IMR-90 (cell line): ENCODE data around the gene MCF2L. TPM values are rescaled to one million over a fixed set of nuclear protein-coding genes. Genes with fewer than 3 reads are reported as not detected.

Source experiments
- ATAC-seq: fragments of 200-7000 bp; cut with Tn5 transposase; 2 replicates; pipeline ENCODE4 v1.9.1; 2020; ENCODE audit warnings: low read depth, mild to moderate bottlenecking, moderate library complexity
- BruUV-seq: library from RNA; stranded (reverse); fragments of 400-500 nt; replicated peaks from 2 replicates; lab custom pipeline; 2021; lab: Mats Ljungman, UMichigan
- CTCF ChIA-PET: fragments of 300-600 bp; formaldehyde crosslinking; extraction: SDS; loops from one replicate; lab custom pipeline; 2021; ENCODE audit warnings: antibody characterized with exemption; lab: Yijun Ruan, JAX
- POLR2A ChIA-PET: fragments of 300-600 bp; sonication (Branson Sonifier 250); formaldehyde crosslinking; loops from one replicate; lab custom pipeline; 2022; ENCODE audit warnings: antibody characterized with exemption; ENCODE audit not compliant: unreplicated experiment; lab: Charles Lee
- DNase-seq: peaks from one replicate; pipeline ENCODE4 v3.0.0; 2013
- H2AFZ ChIP-seq: replicated peaks from 2 replicates; pipeline ENCODE3; 2013; ENCODE audit warnings: low read length, mild to moderate bottlenecking; ENCODE audit not compliant: poor library complexity
- H2AK5ac ChIP-seq: 2 replicates; pipeline ENCODE4 v1.6.1; 2013; ENCODE audit warnings: low read depth, low read length, inconsistent platforms
- H2AK9ac ChIP-seq: replicated peaks from 2 replicates; pipeline ENCODE3; 2013; ENCODE audit warnings: mild to moderate bottlenecking, low read depth, low read length, moderate library complexity; ENCODE audit not compliant: poor library complexity
- H2BK120ac ChIP-seq: 2 replicates; pipeline ENCODE4 v1.6.1; 2013; ENCODE audit warnings: low read depth, low read length, inconsistent platforms
- H2BK15ac ChIP-seq: 3 replicates; pipeline ENCODE4 v1.6.1; 2013; ENCODE audit warnings: low read depth, low read length, inconsistent platforms
- H2BK20ac ChIP-seq: 2 replicates; pipeline ENCODE4 v1.6.1; 2013; ENCODE audit warnings: low read depth, mild to moderate bottlenecking, inconsistent platforms, low read length, moderate library complexity
- H2BK5ac ChIP-seq: 2 replicates; pipeline ENCODE4 v1.6.1; 2013; ENCODE audit warnings: mild to moderate bottlenecking, low read depth, low read length, inconsistent platforms; ENCODE audit not compliant: poor library complexity, severe bottlenecking
- H3K14ac ChIP-seq: replicated peaks from 2 replicates; pipeline ENCODE4 v1.6.1; 2013; ENCODE audit warnings: low read depth, low read length, inconsistent platforms
- H3K18ac ChIP-seq: 2 replicates; pipeline ENCODE4 v1.6.1; 2013; ENCODE audit warnings: low read depth, low read length, control low read depth
- H3K23ac ChIP-seq: 2 replicates; pipeline ENCODE4 v1.6.1; 2013; ENCODE audit warnings: low read depth, low read length, inconsistent platforms
- H3K27ac ChIP-seq: 2 replicates; pipeline ENCODE4 v1.5.1; 2013; ENCODE audit warnings: mild to moderate bottlenecking, control low read depth, low read length; ENCODE audit not compliant: insufficient read depth
- H3K27me3 ChIP-seq: 2 replicates; pipeline ENCODE4 v1.6.1; 2013; ENCODE audit warnings: low read length; ENCODE audit not compliant: control insufficient read depth, insufficient read depth
- H3K36me3 ChIP-seq: 2 replicates; pipeline ENCODE4 v1.6.1; 2013; ENCODE audit warnings: low read length, mixed read lengths; ENCODE audit not compliant: control insufficient read depth, insufficient read depth
- H3K4ac ChIP-seq: 2 replicates; pipeline ENCODE4 v1.6.1; 2013; ENCODE audit warnings: low read depth, low read length, inconsistent platforms
- H3K4me1 ChIP-seq: 2 replicates; pipeline ENCODE4 v1.6.1; 2013; ENCODE audit warnings: low read length, mixed read lengths; ENCODE audit not compliant: control insufficient read depth, insufficient read depth
- H3K4me2 ChIP-seq: 2 replicates; pipeline ENCODE4 v1.6.1; 2013; ENCODE audit warnings: low read depth, mild to moderate bottlenecking, control low read depth, low read length, moderate library complexity
- H3K4me3 ChIP-seq: 2 replicates; pipeline ENCODE4 v1.5.1; 2013; ENCODE audit warnings: low read depth, mild to moderate bottlenecking, control low read depth, low read length, moderate library complexity; ENCODE audit not compliant: insufficient read depth
- H3K56ac ChIP-seq: 2 replicates; pipeline ENCODE4 v1.6.1; 2013; ENCODE audit warnings: low read length, inconsistent platforms; ENCODE audit not compliant: insufficient read depth; ENCODE audit errors: extremely low read depth
- H3K79me1 ChIP-seq, 2 experiments: 2 replicates each; pipeline ENCODE4 v1.6.1; 2013; ENCODE audit warnings: low read length in 2 of 2, inconsistent platforms in 1 of 2, low read depth in 1 of 2
- H3K9ac ChIP-seq: 2 replicates; pipeline ENCODE4 v1.6.1; 2013; ENCODE audit warnings: low read depth, low read length, control low read depth
- H3K9me1 ChIP-seq: 2 replicates; pipeline ENCODE4 v1.6.1; 2013; ENCODE audit warnings: low read length, inconsistent platforms; ENCODE audit not compliant: insufficient read depth
- H3K9me3 ChIP-seq: 2 replicates; pipeline ENCODE4 v1.6.1; 2013; ENCODE audit warnings: low read length; ENCODE audit not compliant: control insufficient read depth, insufficient read depth
- H4K20me1 ChIP-seq: 2 replicates; pipeline ENCODE4 v1.6.1; 2013; ENCODE audit warnings: low read length, inconsistent platforms; ENCODE audit not compliant: insufficient read depth
- H4K5ac ChIP-seq: 2 replicates; pipeline ENCODE4 v1.6.1; 2013; ENCODE audit warnings: mild to moderate bottlenecking, low read depth, low read length, control low read depth
- H4K8ac ChIP-seq, 2 experiments: 2 replicates each; pipeline ENCODE4 v1.6.1; 2013; ENCODE audit warnings: low read depth in 2 of 2, low read length in 2 of 2, control low read depth in 1 of 2, inconsistent platforms in 1 of 2
- H4K91ac ChIP-seq: 2 replicates; pipeline ENCODE4 v1.6.1; 2013; ENCODE audit warnings: low read depth, low read length, inconsistent platforms; ENCODE audit not compliant: insufficient read depth
- CHD1 ChIP-seq: IDR thresholded peaks from 2 replicates; pipeline ENCODE4 v1.6.1; 2012; ENCODE audit warnings: low read depth, low read length, improper control_type of control experiment
- FOS ChIP-seq: fragments of 150-350 bp; IDR thresholded peaks from 2 replicates; pipeline ENCODE4 v1.6.1; 2016; ENCODE audit warnings: low read depth, low read length
- MAFK ChIP-seq: IDR thresholded peaks from 2 replicates; pipeline ENCODE4 v1.6.1; 2012; ENCODE audit warnings: low read depth, low read length, improper control_type of control experiment
- MAZ ChIP-seq: IDR thresholded peaks from 2 replicates; pipeline ENCODE4 v1.6.1; 2012; ENCODE audit warnings: low read depth, mild to moderate bottlenecking, low read length, improper control_type of control experiment, moderate library complexity, borderline replicate concordance
- MXI1 ChIP-seq: IDR thresholded peaks from 2 replicates; pipeline ENCODE4 v1.6.1; 2012; ENCODE audit warnings: low read depth, mild to moderate bottlenecking, low read length, moderate library complexity, borderline replicate concordance
- RFX5 ChIP-seq: IDR thresholded peaks from 2 replicates; pipeline ENCODE4 v1.8.0; 2012; ENCODE audit warnings: low read depth, mild to moderate bottlenecking, low read length, moderate library complexity
- WGBS, 2 experiments: methylation state at CpG; one replicate each; pipeline versions ENCODE4 v1.1.5 to v1.1.7; 2013; ENCODE audit warnings: missing lambda C conversion rate in 2 of 2; ENCODE audit not compliant: insufficient read length in 1 of 2; ENCODE audit errors: extremely low coverage in 2 of 2; 5-methylcytosine and 5-hydroxymethylcytosine counted together
- dilution Hi-C: fragments of 300-500 bp; cut with HindIII; formaldehyde crosslinking; loops from one replicate; pipeline ENCODE4 v1.14.3; 2018; ENCODE audit warnings: low sequenced_read_pairs; ENCODE audit not compliant: unreplicated experiment
- in situ Hi-C: fragments of 300-500 bp; cut with MboI; formaldehyde crosslinking; loops from 3 replicates; pipeline ENCODE4 v1.14.3; 2019; ENCODE audit warnings: low sequenced_read_pairs, inconsistent platforms, mixed read lengths
- intact Hi-C: fragments of 100-400 bp; cut with micrococcal nuclease; formaldehyde crosslinking; loops from 2 replicates; pipeline ENCODE4 v1.10.0; 2022
- polyA plus RNA-seq, 3 experiments: library from polyadenylated mRNA; depleted of rRNA; stranded (reverse); fragments of >200 nt; gene quantifications; 2 replicates each; pipeline ENCODE4 v1.2.3, GENCODE V29; 2012; ENCODE audit warnings: low replicate concordance in 1 of 3
- total RNA-seq: library from RNA; depleted of rRNA; stranded (reverse); fragments of >200 nt; gene quantifications from 2 replicates; pipeline ENCODE4 v1.2.3, GENCODE V29; 2012
- TF ChIP-seq, protein P1 (sequence below): fragments of 150-350 bp; IDR thresholded peaks from 2 replicates; pipeline ENCODE4 v1.6.1; 2016; ENCODE audit warnings: low read depth, mild to moderate bottlenecking, low read length, moderate library complexity, borderline replicate concordance
- TF ChIP-seq, protein P2 (sequence below): conservative IDR thresholded peaks from 2 replicates; pipeline ENCODE4 v1.5.1; 2012; ENCODE audit warnings: mild to moderate bottlenecking, low read depth, low read length, improper control_type of control experiment

MCF2L gene
- total and polyA plus RNA-seq, 2 of the 4 experiments (the other 2 are of a cell fraction): 0.18 TPM; not detected in 1

DNA sequence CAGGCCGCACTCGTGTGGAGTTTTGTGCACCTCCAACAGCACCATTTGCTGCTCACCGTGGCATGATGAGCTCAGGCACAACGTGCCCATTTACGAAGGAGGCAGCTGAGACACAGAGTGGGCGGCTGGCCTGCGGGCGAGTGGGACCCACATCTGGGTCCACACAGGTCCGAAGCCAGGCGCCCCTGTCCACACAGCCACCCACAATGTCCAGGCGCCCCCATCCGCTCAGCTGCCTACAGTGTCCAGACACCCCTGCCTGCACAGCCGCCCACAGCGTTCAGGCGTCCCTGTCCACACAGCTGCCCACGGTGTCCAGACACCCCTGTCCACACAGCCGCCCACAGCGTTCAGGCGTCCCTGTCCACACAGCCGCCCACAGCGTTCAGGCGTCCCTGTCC is 94.1 kb downstream of the MCF2L start:
- H2AK5ac ChIP-seq: no peak overlapping the region
- ATAC-seq (no peak), DNase-seq (no peak)
- in situ Hi-C loops (no loop called here), intact Hi-C loops (no loop called here), dilution Hi-C loops (no loop called here)
- no peak overlapping the region for H2BK120ac ChIP-seq
- BruUV-seq: no TSS peak
- no peak overlapping the region for H4K91ac ChIP-seq
- no peak overlapping the region for H3K4ac ChIP-seq
- ChIA-PET POLR2A (no interaction called here), CTCF (no interaction called here)
- no peak overlapping the region for H3K14ac ChIP-seq
- no peak overlapping the region for H3K9ac ChIP-seq
- H2BK20ac ChIP-seq: no peak overlapping the region
- H2BK15ac ChIP-seq: no peak overlapping the region
- no peak overlapping the region for H4K5ac ChIP-seq
- TF ChIP-seq, protein P1, sequence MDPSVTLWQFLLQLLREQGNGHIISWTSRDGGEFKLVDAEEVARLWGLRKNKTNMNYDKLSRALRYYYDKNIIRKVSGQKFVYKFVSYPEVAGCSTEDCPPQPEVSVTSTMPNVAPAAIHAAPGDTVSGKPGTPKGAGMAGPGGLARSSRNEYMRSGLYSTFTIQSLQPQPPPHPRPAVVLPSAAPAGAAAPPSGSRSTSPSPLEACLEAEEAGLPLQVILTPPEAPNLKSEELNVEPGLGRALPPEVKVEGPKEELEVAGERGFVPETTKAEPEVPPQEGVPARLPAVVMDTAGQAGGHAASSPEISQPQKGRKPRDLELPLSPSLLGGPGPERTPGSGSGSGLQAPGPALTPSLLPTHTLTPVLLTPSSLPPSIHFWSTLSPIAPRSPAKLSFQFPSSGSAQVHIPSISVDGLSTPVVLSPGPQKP: no peak
- TF ChIP-seq, protein P2, sequence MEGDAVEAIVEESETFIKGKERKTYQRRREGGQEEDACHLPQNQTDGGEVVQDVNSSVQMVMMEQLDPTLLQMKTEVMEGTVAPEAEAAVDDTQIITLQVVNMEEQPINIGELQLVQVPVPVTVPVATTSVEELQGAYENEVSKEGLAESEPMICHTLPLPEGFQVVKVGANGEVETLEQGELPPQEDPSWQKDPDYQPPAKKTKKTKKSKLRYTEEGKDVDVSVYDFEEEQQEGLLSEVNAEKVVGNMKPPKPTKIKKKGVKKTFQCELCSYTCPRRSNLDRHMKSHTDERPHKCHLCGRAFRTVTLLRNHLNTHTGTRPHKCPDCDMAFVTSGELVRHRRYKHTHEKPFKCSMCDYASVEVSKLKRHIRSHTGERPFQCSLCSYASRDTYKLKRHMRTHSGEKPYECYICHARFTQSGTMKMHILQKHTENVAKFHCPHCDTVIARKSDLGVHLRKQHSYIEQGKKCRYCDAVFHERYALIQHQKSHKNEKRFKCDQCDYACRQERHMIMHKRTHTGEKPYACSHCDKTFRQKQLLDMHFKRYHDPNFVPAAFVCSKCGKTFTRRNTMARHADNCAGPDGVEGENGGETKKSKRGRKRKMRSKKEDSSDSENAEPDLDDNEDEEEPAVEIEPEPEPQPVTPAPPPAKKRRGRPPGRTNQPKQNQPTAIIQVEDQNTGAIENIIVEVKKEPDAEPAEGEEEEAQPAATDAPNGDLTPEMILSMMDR: no peak
- TF ChIP-seq MXI1: no peak
- TF ChIP-seq MAZ: no peak
- no peak for TF ChIP-seq RFX5
- no peak for TF ChIP-seq FOS
- no peak for TF ChIP-seq CHD1
- no peak for TF ChIP-seq MAFK
- H3K27me3 ChIP-seq: peaks cover 2% of the 10 kb centered on the region
- no peak overlapping the region for H3K4me3 ChIP-seq
- H2AK9ac ChIP-seq: no peak overlapping the region
- H3K4me2 ChIP-seq: no peak overlapping the region
- H3K56ac ChIP-seq: no peak overlapping the region
- H3K23ac ChIP-seq: no peak overlapping the region
- no peaks in the 10 kb centered on the region for H3K36me3 ChIP-seq
- H3K27ac ChIP-seq: no peak overlapping the region
- no peak overlapping the region for H2AFZ ChIP-seq
- no peaks in the 10 kb centered on the region for H3K4me1 ChIP-seq
- 0 out of 2 replicates have a peak, but pooled peaks cover 4% of the 10 kb centered on the region for H3K9me1 ChIP-seq
- no peaks in the 10 kb centered on the region for H3K79me1 ChIP-seq
- no peaks in the 10 kb centered on the region for H4K20me1 ChIP-seq
- no peak overlapping the region for H2BK5ac ChIP-seq
- H4K8ac ChIP-seq: no peak overlapping the region
- no peaks in the 10 kb centered on the region; the same call in 1 of the 2 replicates for H3K9me3 ChIP-seq
- 100% methylated on average over 1 of the region's 22 CpGs; no CpG with 5 or more reads in 1 of the 2 experiments for WGBS, 2 experiments
- H3K18ac ChIP-seq: no peak overlapping the region
